Neural progenitor cell (in vitro differentiated cells): ENCODE results near the gene SSTR4.

Experiments used
- EZH2 ChIP-seq: fragments of 200-600 bp; sonication (generic); IDR thresholded peaks from 2 replicates; pipeline ENCODE4 v1.6.1; 2017; ENCODE audit warnings: antibody characterized with exemption, mild to moderate bottlenecking, moderate library complexity
- TF ChIP-seq, protein P1 (sequence below): fragments of 200-600 bp; sonication (generic); IDR thresholded peaks from 2 replicates; pipeline ENCODE4 v1.5.1; 2017; ENCODE audit warnings: antibody characterized with exemption, mild to moderate bottlenecking

GRCh38 chr20:23020230-23021018 is 14.7 kb upstream of the SSTR4 start:
- TF ChIP-seq, protein P1, sequence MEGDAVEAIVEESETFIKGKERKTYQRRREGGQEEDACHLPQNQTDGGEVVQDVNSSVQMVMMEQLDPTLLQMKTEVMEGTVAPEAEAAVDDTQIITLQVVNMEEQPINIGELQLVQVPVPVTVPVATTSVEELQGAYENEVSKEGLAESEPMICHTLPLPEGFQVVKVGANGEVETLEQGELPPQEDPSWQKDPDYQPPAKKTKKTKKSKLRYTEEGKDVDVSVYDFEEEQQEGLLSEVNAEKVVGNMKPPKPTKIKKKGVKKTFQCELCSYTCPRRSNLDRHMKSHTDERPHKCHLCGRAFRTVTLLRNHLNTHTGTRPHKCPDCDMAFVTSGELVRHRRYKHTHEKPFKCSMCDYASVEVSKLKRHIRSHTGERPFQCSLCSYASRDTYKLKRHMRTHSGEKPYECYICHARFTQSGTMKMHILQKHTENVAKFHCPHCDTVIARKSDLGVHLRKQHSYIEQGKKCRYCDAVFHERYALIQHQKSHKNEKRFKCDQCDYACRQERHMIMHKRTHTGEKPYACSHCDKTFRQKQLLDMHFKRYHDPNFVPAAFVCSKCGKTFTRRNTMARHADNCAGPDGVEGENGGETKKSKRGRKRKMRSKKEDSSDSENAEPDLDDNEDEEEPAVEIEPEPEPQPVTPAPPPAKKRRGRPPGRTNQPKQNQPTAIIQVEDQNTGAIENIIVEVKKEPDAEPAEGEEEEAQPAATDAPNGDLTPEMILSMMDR: no peak
- no peak for TF ChIP-seq EZH2
